CD8-positive, alpha-beta memory T cell (primary cell): ENCODE measurements around the gene RNF115. TPM values are rescaled to one million over a fixed set of nuclear protein-coding genes. Genes with fewer than 3 reads are reported as not detected.
A peak's percentile ranks its signal among the peaks of the same experiment; 100 is the strongest.
"Not testable (repeated sequence)": the region's sequence is repeated elsewhere in the genome, so short reads cannot be mapped to it uniquely, and the experiment has no call there.

Source experiments
- CTCF ChIA-PET: fragments of 350-600 bp; sonication (Branson Sonifier 250); formaldehyde crosslinking; loops from one replicate; lab custom pipeline; 2021; ENCODE audit warnings: antibody characterized with exemption; lab: Charles Lee
- POLR2A ChIA-PET: fragments of 350-600 bp; sonication (Branson Sonifier 250); formaldehyde crosslinking; loops from one replicate; lab custom pipeline; 2021; ENCODE audit warnings: antibody characterized with exemption; lab: Charles Lee
- DNase-seq, 5 donors: peaks; one replicate each; pipeline versions ENCODE4 v3.0.0 to v3.0.0-alpha.2; 2020 to 2022; ENCODE audit warnings: mixed read lengths in 1 of 5
- H3K27ac ChIP-seq: one replicate; pipeline ENCODE4 v1.7.0; 2013; ENCODE audit warnings: low read depth, mild to moderate bottlenecking, low read length, moderate library complexity
- H3K27me3 ChIP-seq: 2 replicates; pipeline ENCODE4 v1.7.0; 2013; ENCODE audit warnings: low read length, mild to moderate bottlenecking; ENCODE audit not compliant: insufficient read depth, poor library complexity, severe bottlenecking
- H3K36me3 ChIP-seq: 2 replicates; pipeline ENCODE4 v1.7.0; 2013; ENCODE audit warnings: mild to moderate bottlenecking, low read length, moderate library complexity; ENCODE audit not compliant: insufficient read depth
- H3K4me1 ChIP-seq: 2 replicates; pipeline ENCODE4 v1.7.0; 2013; ENCODE audit warnings: mild to moderate bottlenecking, low read length, moderate library complexity; ENCODE audit not compliant: insufficient read depth
- H3K4me3 ChIP-seq: 2 replicates; pipeline ENCODE4 v1.7.0; 2013; ENCODE audit warnings: mild to moderate bottlenecking, low read length
- H3K9me3 ChIP-seq: 2 replicates; pipeline ENCODE4 v1.7.0; 2013; ENCODE audit warnings: mild to moderate bottlenecking, low read length
- H3K27ac Mint-ChIP-seq, 8 donors: one replicate each; pipeline ENCODE4 v1.8.0; 2020 to 2021; ENCODE audit warnings: mixed read lengths in 8 of 8, mild to moderate bottlenecking in 6 of 8, inconsistent platforms in 3 of 8, moderate library complexity in 3 of 8
- H3K27me3 Mint-ChIP-seq, 2 donors: one replicate each; pipeline ENCODE4 v1.8.0; 2020 to 2021; ENCODE audit warnings: mixed read lengths in 2 of 2, mild to moderate bottlenecking in 1 of 2, moderate library complexity in 1 of 2
- H3K36me3 Mint-ChIP-seq, 3 donors: one replicate each; pipeline ENCODE4 v1.8.0; 2020 to 2021; ENCODE audit warnings: mixed read lengths in 3 of 3, inconsistent platforms in 1 of 3, mild to moderate bottlenecking in 1 of 3
- H3K4me1 Mint-ChIP-seq, 3 donors: one replicate each; pipeline ENCODE4 v1.8.0; 2020 to 2021; ENCODE audit warnings: mixed read lengths in 3 of 3, inconsistent platforms in 1 of 3, mild to moderate bottlenecking in 1 of 3
- H3K4me3 Mint-ChIP-seq, 7 donors: one replicate each; pipeline ENCODE4 v1.8.0; 2020 to 2021; ENCODE audit warnings: mixed read lengths in 7 of 7, mild to moderate bottlenecking in 6 of 7, moderate library complexity in 4 of 7, inconsistent platforms in 2 of 7
- H3K9me3 Mint-ChIP-seq, 5 donors: one replicate each; pipeline ENCODE4 v1.8.0; 2020 to 2022; ENCODE audit warnings: mixed read lengths in 5 of 5, mild to moderate bottlenecking in 3 of 5, moderate library complexity in 2 of 5, inconsistent platforms in 1 of 5
- polyA plus RNA-seq: library from polyadenylated mRNA; unstranded; fragments of 300-500 nt; fragmentation: Illumina TruSeq; gene quantifications from one replicate; pipeline ENCODE4 v1.2.3, GENCODE V29; 2021
- total RNA-seq, 2 experiments: library from RNA; stranded (reverse); gene quantifications; one replicate each; pipeline ENCODE4 v1.2.3, GENCODE V29; 2021

RNF115 gene
- total and polyA plus RNA-seq, 3 experiments from 2014 or later = 9.1 to 17.8 (median 16.9) TPM

DNA sequence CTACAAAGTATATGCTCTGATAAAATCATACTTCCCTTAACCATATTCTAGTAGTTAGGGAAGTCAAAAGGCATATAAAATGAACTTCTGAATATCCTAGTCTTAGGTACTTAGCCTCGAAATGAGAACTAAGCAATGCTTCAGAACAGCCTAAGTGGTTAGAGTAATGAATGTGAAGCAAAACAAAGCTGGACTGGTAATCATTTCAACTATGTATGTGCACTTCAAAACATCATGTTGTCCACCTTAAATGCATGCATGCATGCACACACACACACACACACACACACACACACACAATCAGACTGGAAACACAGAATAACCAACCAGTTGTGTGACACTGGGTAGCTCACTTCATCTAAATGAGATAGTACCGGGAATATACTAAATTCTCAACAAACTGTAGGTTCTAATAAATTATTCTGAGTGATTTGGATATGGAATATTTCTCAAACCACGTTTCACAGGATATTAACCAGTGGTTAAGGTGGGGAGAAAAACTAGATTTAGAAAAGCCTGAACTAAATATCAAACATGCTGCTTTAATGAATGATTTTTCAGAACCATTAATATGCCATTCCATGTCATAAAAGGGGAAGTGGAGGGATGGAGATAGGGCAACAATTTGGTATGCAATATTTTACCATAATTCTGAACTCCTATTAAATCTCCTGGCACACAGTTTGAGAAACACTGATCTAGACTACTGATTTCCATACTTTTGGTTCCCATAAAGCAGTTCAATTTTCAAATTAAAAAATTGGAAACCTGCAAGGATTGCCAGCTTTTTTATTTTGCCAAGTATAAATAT is 19.5 kb downstream of the RNF115 start:
- peaks cover 10% of the 10 kb centered on the region for H3K4me1 ChIP-seq
- no peak overlapping the region for H3K4me3 ChIP-seq
- Mint-ChIP-seq H3K27me3 (peaks cover 0 to 2% of the 10 kb centered on the region in 2 donors), H3K36me3 (peaks cover 5 to 23% (median 5%) of the 10 kb centered on the region in 3 donors), H3K9me3 (no peaks in the 10 kb centered on the region), H3K4me1 (peaks cover 52 to 75% (median 71%) of the 10 kb centered on the region in 3 donors), H3K4me3 (no peak overlapping the region), H3K27ac (peak overlapping the region in 2 of 8 donors; percentile 48 to 70)
- H3K36me3 ChIP-seq = no peaks in the 10 kb centered on the region
- POLR2A ChIA-PET = no interaction called here
- H3K9me3 ChIP-seq = no peaks in the 10 kb centered on the region
- no peak for DNase-seq
- H3K27ac ChIP-seq = no peak overlapping the region
- CTCF ChIA-PET = no interaction called here
- no peaks in the 10 kb centered on the region for H3K27me3 ChIP-seq

- Histone ChIP-seq H3K27me3 (no peaks in the 10 kb centered on the region), H3K36me3 (peaks cover 3% of the 10 kb centered on the region), H3K27ac (no peak overlapping the region), H3K9me3 (peaks cover 12% of the 10 kb centered on the region), H3K4me3 (no peak overlapping the region), H3K4me1 (peaks cover 9% of the 10 kb centered on the region)
- ChIA-PET POLR2A (no interaction called here), CTCF (no interaction called here)
- peaks cover 15 to 24% (median 16%) of the 10 kb centered on the region in 5 donors for H3K9me3 Mint-ChIP-seq
- no peak for DNase-seq
- H3K4me1 Mint-ChIP-seq = peaks cover 38 to 58% (median 45%) of the 10 kb centered on the region in 3 donors
- H3K36me3 Mint-ChIP-seq = peaks cover 13 to 47% (median 45%) of the 10 kb centered on the region in 3 donors
- H3K27ac Mint-ChIP-seq = peak overlapping the region in 2 of 8 donors; percentile 14 to 23
- H3K4me3 Mint-ChIP-seq = peak overlapping the region in 1 of 7 donors; percentile 30
- peaks cover 0 to 2% of the 10 kb centered on the region in 2 donors for H3K27me3 Mint-ChIP-seq
Observed at GRCh38 chr1:145799806-145800205, 24.1 kb downstream of the RNF115 start.

DNA sequence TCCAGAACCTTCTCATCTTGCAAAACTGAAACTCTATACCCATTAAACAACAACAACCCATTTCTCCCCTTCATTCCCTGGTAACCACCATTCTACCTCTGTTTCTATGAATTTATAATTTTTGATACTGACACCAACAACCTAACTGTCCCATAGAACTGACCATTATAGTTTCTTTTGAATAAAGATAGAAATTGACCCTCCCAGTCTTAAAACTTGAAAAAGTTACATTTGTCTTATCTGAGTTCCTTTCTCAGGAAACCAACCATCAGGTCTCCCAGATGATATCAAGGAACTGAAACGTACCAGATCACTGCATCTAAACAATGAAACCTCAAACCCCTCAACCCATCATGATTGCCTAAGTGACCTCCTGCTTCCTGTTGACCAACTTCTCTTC is 27.1 kb downstream of the RNF115 start:
- Mint-ChIP-seq H3K9me3 (peaks cover 15 to 24% (median 16%) of the 10 kb centered on the region in 5 donors), H3K4me1 (peaks cover 25 to 44% (median 33%) of the 10 kb centered on the region in 3 donors), H3K27me3 (peaks cover 0 to 2% of the 10 kb centered on the region in 2 donors), H3K36me3 (peaks cover 23 to 64% (median 45%) of the 10 kb centered on the region in 3 donors), H3K27ac (no peak overlapping the region), H3K4me3 (no peak overlapping the region)
- Histone ChIP-seq H3K4me1 (no peaks in the 10 kb centered on the region), H3K36me3 (peaks cover 3% of the 10 kb centered on the region), H3K9me3 (peaks cover 12% of the 10 kb centered on the region), H3K4me3 (no peak overlapping the region), H3K27ac (no peak overlapping the region), H3K27me3 (no peaks in the 10 kb centered on the region)
- CTCF ChIA-PET = no interaction called here
- no peak for DNase-seq
- POLR2A ChIA-PET = no interaction called here

DNA sequence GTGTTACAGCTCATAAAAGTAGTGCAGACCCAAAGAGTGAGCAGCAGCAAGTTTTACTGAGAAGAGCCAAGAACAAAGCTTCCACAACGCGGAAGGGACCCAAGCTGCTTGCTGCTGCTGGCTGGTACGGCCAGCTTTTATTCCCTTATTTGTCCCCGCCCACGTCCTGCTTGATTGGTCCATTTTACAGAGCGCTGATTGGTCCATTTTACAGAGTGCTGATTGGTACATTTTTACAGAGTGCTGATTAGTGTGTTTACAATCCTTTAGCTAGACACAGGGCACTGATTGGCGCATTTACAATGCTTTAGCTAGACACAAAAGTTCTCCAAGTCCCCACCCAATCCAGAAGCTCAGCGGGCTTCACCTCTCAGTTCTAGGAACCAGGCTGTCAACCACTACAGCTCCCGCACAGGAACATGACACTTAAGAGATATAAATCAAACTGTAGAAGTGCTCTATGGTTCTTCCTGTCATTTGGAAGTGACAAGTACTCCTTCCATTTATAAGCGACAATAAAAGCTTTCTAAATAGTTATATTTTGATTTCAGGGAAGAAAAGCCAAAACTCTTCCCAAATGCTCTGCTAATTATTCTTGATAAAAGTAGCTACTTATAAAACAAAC is 28.5 kb downstream of the RNF115 start:
- Histone ChIP-seq H3K36me3 (peaks cover 3% of the 10 kb centered on the region), H3K27ac (no peak overlapping the region), H3K4me3 (no peak overlapping the region), H3K27me3 (no peaks in the 10 kb centered on the region), H3K9me3 (peaks cover 12% of the 10 kb centered on the region), H3K4me1 (no peaks in the 10 kb centered on the region)
- no peak for DNase-seq
- Mint-ChIP-seq H3K27ac (peak overlapping the region in 1 of 8 donors; percentile 69), H3K27me3 (no peaks in the 10 kb centered on the region), H3K4me1 (peaks cover 20 to 36% (median 23%) of the 10 kb centered on the region in 3 donors), H3K9me3 (peaks cover 15 to 24% (median 16%) of the 10 kb centered on the region in 5 donors), H3K4me3 (peak overlapping the region in 1 of 7 donors; percentile 60), H3K36me3 (peaks cover 23 to 61% (median 45%) of the 10 kb centered on the region in 3 donors)
- ChIA-PET CTCF (no interaction called here), POLR2A (no interaction called here)

- Histone ChIP-seq H3K27me3 (no peaks in the 10 kb centered on the region), H3K9me3 (peaks cover 10% of the 10 kb centered on the region), H3K4me3 (no peak overlapping the region), H3K4me1 (no peaks in the 10 kb centered on the region), H3K27ac (no peak overlapping the region), H3K36me3 (peaks cover 3% of the 10 kb centered on the region)
- no peaks in the 10 kb centered on the region for H3K27me3 Mint-ChIP-seq
- peak overlapping the region in 2 of 8 donors; percentile 9 to 29 for H3K27ac Mint-ChIP-seq
- peaks cover 17 to 41% (median 21%) of the 10 kb centered on the region in 3 donors for H3K4me1 Mint-ChIP-seq
- POLR2A ChIA-PET = no interaction called here
- H3K36me3 Mint-ChIP-seq = peaks cover 24 to 51% (median 26%) of the 10 kb centered on the region in 3 donors
- H3K4me3 Mint-ChIP-seq = no peak overlapping the region
- DNase-seq = no peak
- CTCF ChIA-PET = interaction anchor here (1.0 kb wide), 1 partner anchor 10 kb away, joined by 4 read pairs; no protein-coding TSS in a partner anchor
- peaks cover 10 to 18% (median 15%) of the 10 kb centered on the region in 5 donors for H3K9me3 Mint-ChIP-seq
Observed at GRCh38 chr1:145792484-145792883, 31.4 kb downstream of the RNF115 start.

GRCh38 chr1:145791860-145792259 is 32.0 kb downstream of the RNF115 start:
- H3K36me3 ChIP-seq, H3K27me3 Mint-ChIP-seq, H3K27me3 ChIP-seq, CTCF ChIA-PET, DNase-seq, H3K4me1 ChIP-seq, POLR2A ChIA-PET, H3K4me3 Mint-ChIP-seq, H3K27ac ChIP-seq, H3K4me3 ChIP-seq, H3K9me3 ChIP-seq: not testable (repeated sequence)
- peaks cover 20 to 49% (median 21%) of the 10 kb centered on the region in 3 donors for H3K36me3 Mint-ChIP-seq
- peak overlapping the region in 1 of 8 donors; percentile 74 for H3K27ac Mint-ChIP-seq
- peaks cover 5 to 12% (median 11%) of the 10 kb centered on the region in 5 donors for H3K9me3 Mint-ChIP-seq
- H3K4me1 Mint-ChIP-seq = peaks cover 16 to 43% (median 22%) of the 10 kb centered on the region in 3 donors

- Histone ChIP-seq H3K27ac (no peak overlapping the region), H3K9me3 (no peaks in the 10 kb centered on the region), H3K4me1 (peaks cover 17% of the 10 kb centered on the region), H3K4me3 (no peak overlapping the region), H3K27me3 (no peaks in the 10 kb centered on the region), H3K36me3 (no peaks in the 10 kb centered on the region)
- Mint-ChIP-seq H3K27ac (peak overlapping the region in 1 of 8 donors; percentile 28), H3K4me1 (peaks cover 24 to 41% (median 30%) of the 10 kb centered on the region in 3 donors), H3K4me3 (no peak overlapping the region), H3K27me3 (no peaks in the 10 kb centered on the region), H3K36me3 (peaks cover 3 to 48% (median 19%) of the 10 kb centered on the region in 3 donors), H3K9me3 (no peaks in the 10 kb centered on the region)
- ChIA-PET POLR2A (no interaction called here), CTCF (interaction anchor here (0.8 kb wide), 1 partner anchor 57 kb away, joined by 3 read pairs; the partner anchor contains the start of gene NUDT17)
- no peak for DNase-seq
Observed at GRCh38 chr1:145788580-145788979, 35.3 kb downstream of the RNF115 start.
